PC-3 (cell line): ENCODE data around the gene PDE3B.

ENCODE experiments used
- CTCF ChIP-seq: fragments of 300-600 bp; sonication (generic); conservative IDR thresholded peaks from 2 replicates; pipeline ENCODE4 v1.5.1; 2017; ENCODE audit warnings: antibody characterized with exemption, low read depth, mild to moderate bottlenecking, low read length
- EZH2 ChIP-seq: fragments of 300-600 bp; sonication (generic); IDR thresholded peaks from one replicate; pipeline ENCODE4 v1.6.1; 2017; ENCODE audit warnings: antibody characterized with exemption, mild to moderate bottlenecking, low read length; ENCODE audit not compliant: unreplicated experiment
- EZH2phosphoT487 ChIP-seq: fragments of 300-600 bp; sonication (generic); IDR thresholded peaks from 2 replicates; pipeline ENCODE4 v1.6.1; 2018; ENCODE audit warnings: mild to moderate bottlenecking, antibody characterized with exemption, low read length, borderline replicate concordance

- TF ChIP-seq EZH2phosphoT487 (no peak), CTCF (no peak), EZH2 (no peak)
These were observed 57.0 kb downstream of the PDE3B start for GRCh38 chr11:14700593-14700992.
